GM18508 (cell line): ENCODE measurements around the gene EPX.

ENCODE experiments used
- ATAC-seq: cut with Tn5 transposase; IDR thresholded peaks from one replicate; pipeline ENCODE4 v1.9.1; 2021; ENCODE audit warnings: moderate number of reproducible peaks; ENCODE audit not compliant: insufficient read depth, unreplicated experiment

Gene EPX

DNA sequence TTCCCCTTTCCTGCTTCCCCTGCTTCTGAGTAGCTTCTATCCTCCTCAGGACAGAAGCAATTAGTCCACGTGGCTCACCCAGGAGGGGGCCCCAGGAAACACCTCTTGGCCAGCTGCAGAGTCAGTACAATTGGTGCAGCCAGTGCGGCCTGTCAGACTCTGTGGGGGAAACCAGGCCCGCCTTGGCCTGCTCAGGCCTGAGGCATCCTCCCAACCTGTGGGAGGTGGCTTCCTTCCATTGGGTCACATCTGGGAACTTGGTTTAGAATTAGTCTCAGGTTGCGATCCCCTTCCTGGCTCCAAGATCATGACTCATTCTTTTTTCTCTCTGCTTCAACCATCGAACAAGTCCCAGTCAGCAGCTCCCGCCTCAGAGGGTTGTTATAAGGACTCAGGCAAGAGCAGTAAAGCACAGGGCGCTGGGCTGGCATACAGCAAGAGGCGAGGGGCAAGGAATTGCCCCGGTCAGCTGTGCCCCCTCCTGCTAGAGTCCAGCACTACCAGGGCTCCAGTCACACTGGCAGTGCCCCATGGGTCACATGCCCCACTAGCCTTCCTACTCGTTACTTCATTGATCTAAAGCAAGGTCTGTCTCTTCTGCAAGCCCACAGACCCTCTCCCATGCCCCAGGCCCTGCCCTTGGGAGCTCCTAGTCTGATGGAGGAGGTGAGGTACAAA lies 8.1 kb upstream of the EPX start:
- no peak for ATAC-seq

DNA sequence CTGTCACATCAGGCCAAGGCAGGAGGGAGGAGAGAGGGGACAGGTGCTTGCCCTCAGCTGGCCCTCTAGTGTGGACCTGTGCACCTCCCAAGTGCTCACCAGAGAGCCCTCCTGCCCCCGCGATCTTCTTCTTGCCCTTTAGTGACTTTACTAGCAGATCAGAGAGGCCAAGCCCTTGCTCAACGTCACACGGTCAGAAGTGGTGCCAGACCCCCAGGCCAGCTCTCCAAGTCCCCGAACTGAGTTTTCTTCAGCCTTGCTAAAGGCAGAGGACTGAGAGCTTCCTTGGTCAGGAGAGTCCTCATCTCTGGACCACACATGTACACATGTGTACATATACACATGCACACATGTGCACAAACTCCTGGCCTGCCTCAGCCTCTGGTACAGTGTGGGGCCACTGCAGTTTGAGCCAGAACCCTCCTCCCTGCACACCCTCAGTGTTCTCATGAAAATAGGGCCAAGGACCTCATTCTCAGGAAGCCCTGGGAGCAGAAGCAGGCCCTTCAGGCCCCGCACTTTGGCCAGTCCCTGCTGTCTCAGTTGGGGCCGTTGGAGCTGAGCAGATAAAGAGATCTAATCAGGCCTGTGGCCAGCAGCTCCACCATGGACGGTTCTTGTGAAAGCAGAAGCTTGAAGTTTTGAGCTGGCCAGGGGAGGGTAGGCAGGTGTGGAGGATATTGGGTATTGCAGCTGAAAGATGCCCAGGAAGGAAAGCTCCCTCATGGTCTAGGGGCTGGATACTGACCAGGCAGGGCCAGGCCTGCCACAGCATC lies 7.4 kb upstream of the EPX start:
- ATAC-seq = no peak

DNA sequence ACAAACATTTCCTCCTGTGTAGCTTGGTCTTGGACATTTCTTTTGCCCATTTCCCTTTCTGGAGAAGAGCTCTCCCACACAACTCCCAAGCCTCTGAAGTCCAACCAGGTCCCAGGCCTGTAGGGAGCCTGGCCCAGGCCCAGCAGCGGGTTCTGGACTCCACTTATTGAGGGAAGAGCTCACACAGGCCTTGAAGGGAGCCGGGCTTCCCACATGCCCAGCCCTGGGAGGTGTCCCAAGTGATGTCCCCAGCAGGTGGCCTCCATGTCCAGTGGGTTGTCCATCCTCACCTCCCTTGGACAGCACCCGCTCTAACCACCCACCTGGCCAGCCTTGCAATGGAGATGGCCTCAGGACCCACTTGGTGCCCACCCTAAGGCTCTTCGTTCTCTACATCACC lies 5.9 kb upstream of the EPX start:
- no peak for ATAC-seq

DNA sequence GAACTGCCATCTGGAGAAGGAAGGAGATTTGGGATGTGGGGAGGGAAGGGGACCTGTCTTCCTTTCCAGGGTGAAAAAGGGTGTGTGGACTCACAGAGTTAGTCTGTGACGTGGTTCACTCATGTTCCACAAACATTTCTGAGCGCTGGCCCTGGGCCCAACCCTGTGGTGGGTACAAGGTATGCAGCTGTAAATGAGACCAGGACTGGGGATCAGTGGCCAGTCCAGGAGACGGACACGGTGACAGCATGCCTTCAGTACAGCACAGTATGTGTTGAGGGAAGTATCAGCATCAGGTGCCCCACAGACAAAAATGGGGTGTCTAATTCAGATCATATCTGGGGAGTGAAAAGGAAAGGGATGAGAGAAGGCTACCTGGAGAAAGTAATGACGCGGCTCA lies 5.5 kb upstream of the EPX start:
- ATAC-seq = no peak

DNA sequence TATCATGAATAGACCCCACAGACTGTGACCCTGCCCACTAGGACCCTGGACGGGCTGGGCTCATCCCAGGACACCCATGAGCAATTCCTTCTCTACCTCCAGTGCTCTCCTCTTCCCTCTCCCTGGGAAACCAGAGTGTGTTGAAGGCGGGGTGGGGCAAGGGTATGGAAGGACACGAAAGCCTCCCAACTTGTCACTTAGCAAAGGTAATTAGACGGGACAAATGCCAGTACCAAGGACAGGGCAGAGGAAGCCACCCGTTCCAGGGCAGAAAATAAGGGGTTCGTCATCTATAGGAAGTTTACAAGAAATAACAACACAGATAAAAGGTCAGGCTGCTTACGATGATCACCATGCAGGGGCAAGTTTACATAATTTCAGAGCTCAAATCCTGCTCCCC lies 4.9 kb upstream of the EPX start:
- ATAC-seq = no peak

DNA sequence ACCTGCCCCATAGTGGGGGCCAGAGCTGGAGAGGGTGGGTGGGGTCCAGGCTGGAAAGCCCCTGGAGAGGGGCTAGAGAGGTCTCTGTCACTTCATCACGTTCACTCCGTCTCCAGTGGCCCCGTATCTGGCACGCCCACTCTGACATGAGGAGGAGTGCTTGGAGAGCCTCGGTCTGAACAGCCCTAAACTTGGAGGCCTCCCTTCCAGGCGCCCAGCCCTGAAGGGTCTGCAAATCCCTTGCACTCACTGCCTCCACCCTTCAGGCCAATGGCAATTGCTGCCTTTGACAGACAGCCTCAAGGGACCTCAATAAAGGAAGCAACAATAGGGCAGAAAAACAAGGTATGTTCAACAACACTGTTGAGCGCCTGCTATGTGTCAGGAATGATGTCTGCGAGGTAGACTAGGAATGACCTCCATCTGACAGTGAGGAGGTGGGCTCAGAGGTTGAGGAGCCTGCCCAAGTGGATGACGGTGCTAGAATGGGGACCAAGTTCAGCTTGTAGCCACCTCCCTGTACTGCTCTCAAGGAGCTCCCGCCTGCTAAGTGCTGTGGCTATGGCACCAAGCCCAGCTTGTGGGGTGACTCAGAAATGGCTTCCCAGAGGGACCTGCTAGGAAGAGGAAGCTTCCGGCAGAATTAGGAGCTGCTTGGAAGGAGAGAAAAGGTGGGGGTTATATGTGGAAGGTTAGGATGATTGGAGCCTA lies 2.9 kb upstream of the EPX start:
- no peak for ATAC-seq

DNA sequence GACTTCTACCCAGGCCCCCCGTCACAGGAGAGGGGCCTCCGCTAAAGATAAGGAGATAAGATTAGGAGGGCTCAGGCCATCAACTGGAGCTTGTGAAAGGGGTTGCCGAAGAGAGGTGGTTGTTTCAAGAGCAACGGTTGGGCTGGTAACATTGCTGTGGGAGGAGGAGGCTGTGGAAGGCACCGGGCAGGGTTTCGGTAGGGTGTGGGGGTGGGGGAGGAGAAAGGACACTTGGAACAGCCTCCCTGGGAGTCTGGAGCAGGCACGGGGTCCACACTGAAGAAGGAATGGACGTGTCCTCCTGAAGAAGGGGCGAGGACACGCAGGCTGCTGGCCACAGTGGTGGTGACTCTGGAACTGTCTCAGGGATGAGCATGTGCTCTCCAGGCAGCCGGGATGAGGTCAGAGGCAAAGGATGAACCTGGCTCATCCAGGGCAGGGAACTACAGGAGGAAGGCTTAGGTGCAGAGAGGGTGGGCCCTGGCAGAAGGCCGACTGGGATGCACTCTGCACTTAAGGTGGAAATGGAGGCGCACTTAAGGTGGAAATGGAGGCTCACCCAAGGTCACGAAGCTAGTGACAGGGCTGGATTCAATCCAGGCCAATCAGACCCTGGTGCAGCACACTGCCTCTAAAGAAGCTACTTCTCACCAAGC lies 1.2 kb upstream of the EPX start:
- ATAC-seq = no peak

DNA sequence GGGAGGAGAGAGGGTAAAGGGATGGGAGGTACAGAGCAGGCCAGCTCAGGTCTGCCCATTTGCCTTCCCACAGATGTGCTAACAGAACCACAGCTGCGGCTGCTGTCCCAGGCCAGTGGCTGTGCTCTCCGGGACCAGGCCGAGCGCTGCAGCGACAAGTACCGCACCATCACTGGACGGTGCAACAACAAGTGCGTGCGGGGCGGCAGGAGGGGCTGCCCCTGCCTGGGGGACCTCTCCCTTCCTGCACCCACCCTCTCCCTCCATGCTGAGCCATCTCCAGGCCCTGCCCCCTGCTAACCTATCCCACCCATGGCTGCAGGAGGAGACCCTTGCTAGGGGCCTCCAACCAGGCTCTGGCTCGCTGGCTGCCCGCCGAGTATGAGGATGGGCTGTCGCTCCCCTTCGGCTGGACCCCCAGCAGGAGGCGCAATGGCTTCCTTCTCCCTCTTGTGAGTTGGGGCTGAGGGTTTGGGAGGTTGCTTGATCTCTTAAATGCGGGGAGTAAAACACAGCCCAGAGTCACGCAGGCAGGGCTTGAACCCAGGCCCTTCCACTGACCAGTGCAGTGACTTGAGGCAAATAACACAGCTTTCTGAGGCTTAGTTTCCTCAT lies 1.2 kb downstream of the EPX start:
- ATAC-seq = no peak

DNA sequence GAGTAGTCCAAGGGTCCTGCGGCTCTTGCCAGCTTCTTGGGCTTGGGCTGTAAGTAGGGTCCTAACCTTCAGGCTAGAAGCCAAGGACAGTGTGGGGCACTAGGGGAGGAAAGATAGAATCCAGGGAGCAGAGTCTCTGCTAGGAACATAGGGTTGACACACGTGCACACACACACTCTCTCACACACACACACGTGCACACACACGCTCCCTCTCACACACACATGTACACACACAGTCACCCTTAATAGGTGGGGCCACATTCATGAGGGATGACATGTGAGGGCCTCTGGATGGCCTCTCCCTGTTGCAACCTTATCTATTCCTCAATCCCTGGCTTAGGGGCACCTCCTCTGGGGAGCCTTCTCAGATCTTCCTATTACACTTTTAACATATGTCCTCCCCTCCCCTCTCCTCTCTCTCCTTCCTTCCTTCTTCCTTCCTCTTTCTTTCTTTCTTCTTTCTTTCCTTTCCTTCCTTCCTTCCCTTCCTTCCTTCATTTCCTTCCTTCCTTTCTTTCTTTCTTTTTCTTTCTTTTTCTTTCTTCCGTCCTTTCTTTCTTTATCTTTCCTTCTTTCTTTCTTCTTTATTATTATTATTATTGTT lies 3.1 kb downstream of the EPX start:
- ATAC-seq = no peak

DNA sequence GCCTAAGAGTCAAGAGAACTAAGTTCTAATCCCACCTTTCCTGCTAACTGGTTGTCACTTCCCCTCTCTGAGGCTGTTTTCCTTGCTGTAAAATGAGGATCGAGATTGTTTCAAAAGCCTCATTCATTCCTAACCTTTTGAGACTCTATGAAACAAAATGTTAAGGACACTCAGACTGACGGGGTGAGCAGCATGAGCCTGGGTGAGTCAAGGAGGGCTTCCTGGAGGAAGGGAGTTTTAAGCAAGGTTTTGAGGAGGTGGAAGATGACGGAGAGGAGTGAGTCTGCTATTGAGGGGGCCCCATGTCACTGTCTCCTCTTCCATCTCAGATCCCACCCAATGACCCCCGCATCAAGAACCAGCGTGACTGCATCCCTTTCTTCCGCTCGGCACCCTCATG lies 4.1 kb downstream of the EPX start:
- ATAC-seq = no peak

DNA sequence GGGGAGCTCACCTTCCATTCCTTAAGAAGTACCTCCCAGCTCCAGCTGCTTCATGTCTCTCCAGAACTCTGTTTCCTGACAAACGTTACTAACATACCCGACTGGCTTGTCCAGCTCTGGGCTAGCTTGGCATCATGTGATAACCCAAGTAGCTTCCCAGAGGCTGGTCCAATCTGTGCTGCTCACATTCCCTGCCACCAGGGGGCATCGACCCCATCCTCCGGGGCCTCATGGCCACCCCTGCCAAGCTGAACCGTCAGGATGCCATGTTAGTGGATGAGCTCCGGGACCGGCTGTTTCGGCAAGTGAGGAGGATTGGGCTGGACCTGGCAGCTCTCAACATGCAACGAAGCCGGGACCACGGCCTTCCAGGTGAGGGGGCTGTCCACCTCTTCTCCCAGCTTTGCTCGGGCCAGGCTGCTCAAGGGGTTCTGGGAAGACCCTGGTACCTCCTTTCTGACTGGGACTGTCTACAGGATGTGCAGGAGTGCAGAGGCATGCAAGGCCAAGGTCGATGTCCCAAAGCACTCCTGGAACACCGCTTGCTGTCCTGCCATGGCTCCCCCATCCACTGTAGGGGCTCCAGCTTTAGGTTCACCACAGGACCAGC lies 7.6 kb downstream of the EPX start:
- no peak for ATAC-seq

DNA sequence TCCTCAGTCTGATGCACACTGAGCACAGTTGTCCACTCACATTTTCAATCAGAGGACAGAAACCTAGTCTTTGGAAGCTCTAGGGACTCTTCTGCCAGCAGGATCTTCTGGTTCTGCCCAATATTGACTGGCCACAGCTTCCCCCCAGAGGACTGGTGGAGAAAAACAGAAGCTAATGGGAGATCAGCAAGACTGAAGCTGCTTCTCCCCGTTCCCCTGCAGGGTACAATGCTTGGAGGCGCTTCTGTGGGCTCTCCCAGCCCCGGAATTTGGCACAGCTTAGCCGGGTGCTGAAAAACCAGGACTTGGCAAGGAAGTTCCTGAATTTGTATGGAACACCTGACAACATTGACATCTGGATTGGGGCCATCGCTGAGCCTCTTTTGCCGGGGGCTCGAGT lies 10.3 kb downstream of the EPX start:
- ATAC-seq = no peak

DNA sequence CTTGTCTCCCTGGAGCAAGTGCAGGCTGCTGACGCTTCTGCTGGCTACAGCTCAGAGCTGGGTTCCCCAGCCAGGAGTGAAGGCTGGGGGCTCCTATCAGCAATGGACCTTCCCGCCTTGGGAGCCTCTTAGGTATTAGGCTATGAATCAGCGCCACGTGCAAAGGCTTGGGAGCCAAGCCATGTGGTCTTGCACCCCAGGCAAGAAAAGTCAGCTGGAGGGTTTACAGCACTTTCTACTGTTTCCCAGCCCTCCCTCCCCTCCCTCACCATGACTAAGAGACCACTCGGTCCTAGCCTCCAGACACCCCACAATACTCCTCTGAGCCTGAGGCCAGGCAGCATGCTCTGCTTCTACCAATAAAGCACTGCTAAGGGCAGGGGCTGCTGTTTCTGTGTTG lies 12.3 kb downstream of the EPX start:
- no peak for ATAC-seq

DNA sequence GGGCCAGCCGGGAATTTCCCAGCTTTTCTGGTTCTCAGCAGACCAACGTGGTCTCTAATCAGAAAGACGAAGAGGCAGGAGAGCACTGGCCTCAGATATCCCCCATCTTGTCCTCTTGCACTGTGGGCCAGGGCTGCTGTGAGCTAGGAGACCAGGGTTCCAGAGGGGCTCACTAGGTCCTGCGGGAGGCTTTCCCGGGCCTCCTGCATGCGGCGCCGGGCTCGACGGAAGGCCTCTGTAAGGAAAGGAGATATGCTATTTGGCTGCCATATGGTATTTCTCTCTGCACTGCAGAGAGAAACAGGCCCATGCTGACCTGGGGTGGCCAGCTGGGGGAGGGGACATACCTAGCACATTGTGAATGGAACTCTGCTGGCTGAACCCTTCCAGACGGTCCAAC lies 13.4 kb downstream of the EPX start:
- ATAC-seq = no peak

DNA sequence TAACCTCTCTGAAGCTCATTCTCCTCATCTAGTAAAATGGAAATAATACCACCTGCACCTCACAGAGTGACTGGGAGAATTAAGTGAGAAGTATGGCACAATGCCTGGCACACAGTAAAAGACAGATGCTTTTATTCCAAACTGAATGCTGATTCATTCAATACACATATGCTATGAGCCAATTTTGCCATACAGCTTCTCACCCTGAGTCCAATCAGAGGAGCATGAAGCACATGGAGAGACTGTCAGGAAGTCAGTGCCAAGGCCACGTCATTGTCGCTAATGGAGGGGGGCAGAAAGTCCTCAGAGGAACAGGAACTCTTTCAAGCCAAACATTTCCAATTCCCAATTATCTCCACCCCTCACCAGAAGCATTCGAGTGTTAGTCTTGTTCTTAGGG lies 14.9 kb downstream of the EPX start:
- no peak for ATAC-seq

DNA sequence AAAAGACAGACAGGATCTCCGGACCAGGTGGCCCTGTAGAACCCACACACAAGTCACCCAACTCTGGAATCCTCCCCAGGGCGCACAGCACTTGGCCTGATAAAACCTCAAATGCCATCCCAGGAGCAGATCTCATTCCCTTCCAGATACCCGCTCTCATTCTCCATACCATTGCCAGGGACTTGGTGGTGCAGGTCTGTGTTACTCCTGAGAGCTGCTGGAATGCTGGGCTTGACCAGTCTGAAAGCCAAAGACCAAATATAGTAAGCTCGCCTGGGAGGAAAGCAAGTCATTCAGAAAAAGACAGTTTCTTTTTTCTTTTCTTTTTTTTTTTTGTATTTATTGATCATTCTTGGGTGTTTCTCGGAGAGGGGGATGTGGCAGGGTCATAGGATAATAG lies 15.8 kb downstream of the EPX start:
- no peak for ATAC-seq

DNA sequence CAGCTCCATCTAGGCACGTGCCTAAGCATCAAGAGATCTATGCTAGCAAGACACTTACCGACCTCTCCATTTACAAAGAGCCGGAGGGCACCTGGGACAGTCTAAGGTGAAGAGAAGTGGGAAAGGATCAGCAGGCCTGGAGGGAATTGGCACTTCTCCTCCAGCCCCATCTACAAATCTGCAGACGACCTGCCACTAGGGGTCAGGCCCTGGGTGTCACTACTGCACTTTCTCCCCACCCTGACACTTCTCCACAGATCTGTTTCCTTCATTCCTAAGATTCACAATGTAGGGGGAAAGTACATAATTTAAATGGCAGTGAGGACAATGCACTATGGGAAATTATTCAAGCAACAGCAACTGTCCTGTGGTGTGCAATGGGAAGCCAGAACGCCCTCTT lies 18.4 kb downstream of the EPX start:
- ATAC-seq = no peak

DNA sequence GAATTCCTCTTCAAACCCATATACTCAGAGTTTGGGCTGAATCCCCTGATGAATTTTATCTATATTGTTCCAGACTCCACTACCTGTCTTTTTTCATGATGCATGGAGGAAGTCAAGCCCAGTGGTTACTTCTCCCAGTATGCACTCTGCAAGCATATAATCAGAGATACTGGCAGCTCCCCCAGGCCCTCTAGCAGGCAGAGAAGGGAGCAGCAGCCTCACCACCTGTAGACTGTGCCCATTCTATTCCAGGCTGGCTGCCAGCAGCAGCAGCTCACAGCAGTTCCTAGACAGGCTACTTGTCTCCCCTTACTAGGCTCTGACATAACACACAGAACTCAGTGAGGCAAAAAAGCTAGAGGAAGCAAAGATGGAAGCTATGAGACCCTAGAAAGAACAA lies 23.2 kb downstream of the EPX start:
- no peak for ATAC-seq

DNA sequence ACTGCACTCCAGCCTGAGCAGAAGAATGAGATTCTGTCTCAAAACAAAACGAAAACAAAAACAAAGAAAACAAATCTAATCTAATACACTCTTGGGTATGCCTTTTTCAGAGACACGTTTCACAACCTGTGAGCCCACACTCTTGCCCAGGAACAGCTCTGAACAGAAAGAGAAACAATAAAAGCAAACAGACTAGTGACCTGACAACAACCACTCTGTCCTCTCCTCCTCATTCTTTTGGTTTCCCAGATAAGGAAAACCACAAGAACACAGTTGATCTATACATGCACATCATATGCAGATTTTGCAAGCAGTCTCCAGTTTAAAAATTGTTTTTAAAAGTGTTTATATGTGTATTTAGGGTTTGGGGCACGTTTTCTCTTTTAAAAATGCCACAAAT lies 25.2 kb downstream of the EPX start:
- ATAC-seq = no peak
